HG03139 (cell line): ENCODE data around the gene MTX3.

Experiments used
- ATAC-seq: cut with Tn5 transposase; IDR thresholded peaks from one replicate; pipeline ENCODE4 v1.9.1; 2021; ENCODE audit not compliant: unreplicated experiment

The MTX3 gene

DNA sequence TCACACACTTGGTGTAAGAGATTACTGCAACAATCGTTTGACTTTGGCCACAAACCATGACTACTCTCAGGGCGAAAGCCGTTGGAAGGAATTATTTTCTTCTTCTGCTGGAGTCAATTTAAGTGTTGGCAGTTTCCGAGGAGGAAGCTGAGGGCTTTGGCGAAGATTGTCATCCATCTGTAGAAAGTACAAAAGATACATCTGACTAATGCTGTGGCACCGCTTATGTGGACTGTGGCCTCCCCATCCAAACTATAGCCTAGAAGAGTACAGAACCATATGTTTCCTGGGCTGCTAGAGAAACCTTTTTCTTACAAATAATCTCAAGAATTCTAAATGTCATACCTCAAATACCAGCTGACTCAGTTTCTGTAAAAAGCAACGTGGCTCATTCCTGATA, 7.4 kb downstream of the MTX3 start:
- ATAC-seq, result no peak

DNA sequence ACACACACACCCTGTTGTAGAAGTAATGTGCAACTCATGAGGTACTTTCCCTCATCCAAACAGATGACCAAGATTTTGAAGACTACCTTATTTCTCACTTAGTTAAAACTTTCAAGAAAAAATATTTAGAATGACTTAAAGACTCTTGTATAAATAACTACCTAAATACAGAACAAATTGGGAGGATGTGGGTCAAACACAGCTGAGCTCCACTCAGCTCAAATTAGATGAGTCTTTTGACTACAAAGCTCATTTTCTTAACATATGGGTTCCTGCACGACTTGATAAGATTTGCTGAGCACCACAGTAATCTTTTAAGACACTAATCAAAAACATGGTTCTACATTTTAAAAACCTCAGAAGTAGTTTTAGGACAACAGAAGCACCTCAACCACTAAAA, 8.9 kb downstream of the MTX3 start:
- ATAC-seq, result no peak

GRCh38 chr5:79976759-79977515, 14.1 kb downstream of the MTX3 start:
- no peak for ATAC-seq

GRCh38 chr5:79975422-79975821, 15.6 kb downstream of the MTX3 start:
- ATAC-seq, result no peak

DNA sequence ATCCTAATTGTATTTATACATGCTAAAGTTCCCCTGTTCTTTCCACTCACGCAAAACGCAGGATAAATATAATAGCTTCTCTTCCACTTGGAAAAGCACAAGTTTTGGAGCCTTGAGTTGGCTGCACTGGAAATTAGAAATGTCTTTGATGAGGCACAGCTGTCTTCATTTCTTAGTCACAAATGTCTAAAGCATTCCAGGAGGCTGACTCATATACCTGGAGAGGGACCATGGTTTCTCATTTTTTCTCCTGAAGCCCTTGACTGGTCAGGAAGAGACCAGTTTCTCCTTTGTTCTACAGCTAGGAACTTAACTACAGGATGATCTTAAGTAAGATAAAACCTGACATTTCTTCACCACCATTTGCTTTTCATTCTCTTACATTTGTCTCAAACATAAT, 16.2 kb downstream of the MTX3 start:
- ATAC-seq, result no peak

DNA sequence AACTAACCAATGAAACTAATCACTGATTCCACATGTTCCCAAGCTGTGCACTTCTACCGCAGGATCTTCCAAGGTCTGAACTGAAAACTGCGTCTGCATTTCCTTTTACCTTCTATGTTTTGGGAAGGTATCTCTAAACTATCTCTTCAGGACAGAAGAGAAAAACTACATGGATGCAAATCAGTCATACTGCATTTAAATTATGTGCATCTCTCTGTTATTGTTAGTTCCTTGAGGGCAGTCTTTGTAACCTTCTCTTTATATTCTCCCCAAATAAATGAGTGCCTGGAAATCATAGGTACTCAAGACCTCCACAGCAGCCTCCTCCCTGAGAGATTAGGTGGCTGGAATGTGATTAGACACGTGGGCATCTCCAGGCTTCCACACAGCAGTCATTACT, 17.1 kb downstream of the MTX3 start:
- ATAC-seq, result no peak

GRCh38 chr5:79973511-79973910, 17.6 kb downstream of the MTX3 start:
- no peak for ATAC-seq

GRCh38 chr5:79971156-79971555, 19.9 kb downstream of the MTX3 start:
- ATAC-seq, result no peak

- no peak for ATAC-seq
Measured at GRCh38 chr5:79966448-79966847, 24.6 kb downstream of the MTX3 start.

DNA sequence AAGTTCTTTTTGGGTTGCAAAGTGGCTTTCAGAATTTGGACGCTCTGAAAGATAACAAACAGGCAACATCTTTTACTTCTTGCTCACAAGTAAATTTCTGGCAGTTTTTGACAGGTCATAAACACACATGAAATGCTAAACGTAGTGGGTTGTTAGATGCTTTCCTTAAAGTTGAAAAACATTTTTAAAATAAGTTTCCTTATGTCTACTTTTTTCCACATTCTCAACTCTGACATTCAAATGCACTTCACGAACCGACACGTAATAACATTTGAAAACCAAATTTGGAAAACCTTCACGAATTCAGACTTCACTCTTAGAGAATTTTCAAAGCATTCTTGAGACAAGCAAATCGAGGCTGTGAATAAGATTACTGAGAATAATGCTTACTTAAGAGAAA, 26.9 kb downstream of the MTX3 start:
- ATAC-seq, result no peak

DNA sequence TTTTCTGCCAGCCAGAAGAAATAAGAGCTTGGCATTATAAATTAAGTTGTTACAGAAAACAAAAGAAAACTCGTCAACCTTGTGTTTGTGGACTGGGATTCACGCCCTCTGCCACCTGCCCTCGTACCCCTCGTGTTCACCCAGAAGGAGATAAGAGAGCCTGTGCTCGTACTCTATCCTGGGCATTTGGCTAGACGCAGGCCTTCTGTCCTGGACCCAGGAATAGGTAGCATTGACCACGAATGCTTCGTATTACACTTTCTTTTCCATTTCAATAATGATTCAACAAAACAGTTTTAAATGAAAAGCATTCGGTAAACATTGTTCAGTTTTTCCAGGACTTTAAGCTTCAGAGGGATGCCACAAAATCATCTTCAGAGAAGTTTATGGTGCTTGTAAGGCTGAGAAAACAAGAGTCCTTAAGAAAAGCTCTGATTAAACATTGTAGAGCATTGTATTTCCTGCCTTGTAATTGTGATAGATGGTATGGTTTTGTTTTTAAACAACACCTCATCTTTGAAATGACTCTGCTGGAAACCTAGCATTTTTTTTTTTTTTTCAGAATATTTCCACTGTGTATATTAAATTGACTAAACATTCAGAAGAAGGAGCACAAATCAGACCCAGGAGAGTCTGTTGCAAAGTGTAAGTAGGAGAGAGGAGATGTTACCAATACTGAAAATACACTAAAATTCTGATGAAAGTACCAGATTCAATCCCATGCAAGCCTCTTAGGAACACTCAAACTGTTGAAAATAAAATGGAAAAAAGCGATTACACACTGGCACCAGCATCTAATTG, 27.6 kb downstream of the MTX3 start:
- no peak for ATAC-seq

DNA sequence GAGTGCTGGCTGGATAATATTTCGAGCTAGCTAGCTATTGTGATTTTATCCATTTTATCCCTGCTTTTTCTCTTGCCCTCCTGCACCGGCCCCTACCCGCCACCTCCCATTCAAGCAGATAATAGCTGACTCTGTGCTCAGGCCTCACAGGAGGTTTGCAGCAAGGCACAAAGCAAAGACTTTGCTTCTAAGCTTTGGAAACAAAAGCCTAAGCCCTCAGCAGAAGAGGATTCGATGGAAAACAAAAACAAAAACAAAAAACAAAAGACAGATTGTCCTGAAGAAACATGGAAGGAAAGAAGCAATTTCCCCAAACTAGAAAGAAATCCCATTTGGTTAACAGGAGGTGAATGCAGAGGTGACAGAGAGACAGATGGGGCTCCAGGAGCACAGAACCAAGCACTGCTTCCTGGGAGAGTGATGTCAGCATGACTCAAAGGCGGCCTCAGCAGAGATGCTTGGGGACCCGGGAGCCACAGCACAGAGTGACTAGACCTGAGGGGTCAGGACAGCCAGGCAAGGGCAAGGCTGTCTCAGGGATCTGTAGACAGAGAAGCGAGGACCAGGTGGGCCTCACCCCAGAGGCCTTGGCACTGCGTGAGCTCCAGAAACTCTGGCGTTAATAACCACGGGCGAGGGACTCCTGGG, 28.4 kb downstream of the MTX3 start:
- ATAC-seq, result no peak

DNA sequence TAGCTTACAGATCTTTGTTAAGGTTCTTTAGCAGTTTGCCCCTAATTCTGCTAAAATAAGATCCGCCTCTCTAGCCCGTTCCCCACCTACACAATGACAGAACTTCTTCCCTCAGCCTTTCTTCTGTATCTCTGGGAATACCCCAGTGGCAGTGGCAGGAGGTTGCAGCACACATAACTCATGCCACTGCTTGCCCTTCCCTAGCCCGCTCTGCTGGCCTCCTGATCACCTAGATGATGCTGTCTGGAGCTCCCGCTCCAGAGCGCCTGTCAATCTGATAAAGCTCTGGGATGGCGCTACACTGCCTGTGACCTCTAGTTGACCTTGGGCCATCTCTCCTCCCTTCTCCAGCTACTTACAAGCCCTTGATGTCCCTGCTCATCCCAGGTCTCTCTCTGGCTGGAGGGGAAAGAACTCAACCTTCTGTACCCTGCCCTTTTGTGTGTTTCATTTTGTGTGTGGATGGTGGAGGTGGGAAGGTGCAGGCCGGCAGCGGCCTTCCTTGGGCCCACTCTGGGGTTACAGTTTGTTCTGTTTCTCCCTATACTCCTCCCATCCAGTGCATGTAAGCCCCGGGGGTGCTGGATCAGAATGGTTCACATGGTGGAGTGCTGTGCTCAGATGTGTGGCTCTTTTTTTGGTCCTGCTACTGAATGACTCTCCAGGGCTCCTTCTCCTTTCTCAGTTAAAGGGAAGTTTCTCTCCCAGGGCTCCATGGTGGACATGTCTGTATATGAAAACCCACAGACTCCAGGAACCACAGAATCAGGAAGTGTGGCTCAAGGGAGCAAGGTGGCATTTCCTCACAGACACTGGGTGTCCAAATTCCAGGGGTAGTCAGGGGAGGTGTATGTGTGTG, 29.1 kb downstream of the MTX3 start:
- ATAC-seq, result no peak

GRCh38 chr5:79959407-79959806, 31.7 kb downstream of the MTX3 start:
- no peak for ATAC-seq

- no peak for ATAC-seq
Measured at GRCh38 chr5:79955941-79956670, 35.0 kb downstream of the MTX3 start.

- ATAC-seq, result no peak
Measured at GRCh38 chr5:79955356-79955895, 35.6 kb downstream of the MTX3 start.

GRCh38 chr5:79954620-79955019, 36.4 kb downstream of the MTX3 start:
- no peak for ATAC-seq

DNA sequence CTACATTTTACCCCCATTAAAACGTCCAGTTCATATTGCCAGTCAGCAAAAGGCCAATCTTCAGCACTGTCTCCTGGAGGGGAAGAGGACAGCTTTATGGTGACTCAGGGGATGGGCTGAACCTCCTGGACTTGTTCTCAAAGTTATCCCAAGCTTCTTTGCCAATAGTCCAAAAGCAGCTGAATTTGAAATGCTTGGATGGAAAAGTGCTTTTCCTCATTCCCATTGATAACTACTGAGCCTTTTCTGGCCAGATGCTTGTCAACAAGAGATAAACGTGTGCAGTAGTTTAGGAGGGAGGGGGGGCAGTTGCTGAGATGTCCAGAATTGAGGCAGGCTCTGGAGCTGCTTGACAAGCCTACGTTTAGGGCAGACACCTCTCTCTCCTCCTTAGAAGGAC, 43.5 kb downstream of the MTX3 start:
- no peak for ATAC-seq

- no peak for ATAC-seq
Measured at GRCh38 chr5:79938468-79938867, 52.6 kb downstream of the MTX3 start.

GRCh38 chr5:79936646-79937216, 54.3 kb downstream of the MTX3 start:
- no peak for ATAC-seq
